ENCODE data around the gene LORICRIN.

LORICRIN gene

GRCh38 chr1:153307221-153307600 is 47.7 kb downstream of the LORICRIN start:
- DNase-seq: no peak

GRCh38 chr1:153308540-153308939 is 49.1 kb downstream of the LORICRIN start:
- no peak for DNase-seq

DNA sequence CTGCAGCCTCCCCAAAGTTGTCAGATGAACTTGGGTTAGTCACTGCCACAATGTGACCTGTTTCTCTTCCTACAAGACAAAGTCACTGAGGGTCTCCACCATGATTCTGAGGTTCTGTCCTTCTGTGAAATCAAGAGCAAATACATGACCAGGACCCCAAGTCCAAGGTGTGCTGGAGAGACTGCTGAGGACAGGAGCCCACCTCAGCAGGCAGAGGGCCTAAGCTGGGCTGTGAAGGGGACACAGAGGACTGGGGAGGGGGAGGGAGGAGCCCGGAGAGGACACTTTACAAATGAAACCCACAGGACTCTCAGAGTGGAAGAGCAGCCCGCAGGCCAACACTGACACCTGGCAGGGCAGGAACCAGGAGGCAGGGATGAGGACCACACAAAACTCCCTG is 50.0 kb downstream of the LORICRIN start:
- no peak for DNase-seq

GRCh38 chr1:153310526-153310925 is 51.0 kb downstream of the LORICRIN start:
- DNase-seq: no peak
